ENCODE measurements around the gene RNF223.
A peak's percentile ranks its signal among the peaks of the same experiment; 100 is the strongest.

Gene RNF223

GRCh38 chr1:1115136-1115785 is 41.2 kb upstream of the RNF223 start:
- H3K4me1 ChIP-seq (ENCODE audit: control insufficient read depth in 1 of 2, insufficient read depth in 2 of 2, low read length in 2 of 2): peaks cover 2 to 4% of the 10 kb centered on the region in 2 experiments
- H2BK120ac ChIP-seq (ENCODE audit: insufficient read depth, low read length, poor library complexity): no peak overlapping the region
- peak overlapping the region; percentile 66 for H3K4me2 ChIP-seq (ENCODE audit: low read length)
- H2BK12ac ChIP-seq (ENCODE audit: low read length): no peak overlapping the region
- no peak overlapping the region for H3K27ac ChIP-seq (ENCODE audit: low read depth, low read length)
- no peaks in the 10 kb centered on the region for H3K79me2 ChIP-seq (ENCODE audit: control insufficient read depth, insufficient read depth, low read length, poor library complexity)
- no peak overlapping the region for H2AFZ ChIP-seq (ENCODE audit: insufficient read depth, low read length, poor library complexity)
- peak overlapping the region; percentile 37 for H3K18ac ChIP-seq (ENCODE audit: low read length)
- no peak overlapping the region for H3K14ac ChIP-seq (ENCODE audit: low read length)
- WGBS (ENCODE audit: extremely low coverage, insufficient coverage, insufficient read length): no CpG with 5 or more reads among the region's 41 CpGs
- no peak overlapping the region for H2AK5ac ChIP-seq (ENCODE audit: low read length)
- peaks cover 15 to 16% of the 10 kb centered on the region in 2 experiments for H3K36me3 ChIP-seq (ENCODE audit: control insufficient read depth in 1 of 2, insufficient read depth in 2 of 2, low read length in 2 of 2)
- H3K27me3 ChIP-seq (ENCODE audit: insufficient read depth, low read length): no peaks in the 10 kb centered on the region
- peak overlapping the region; percentile 4 for H3K9ac ChIP-seq (ENCODE audit: low read length)
- peaks cover 19% of the 10 kb centered on the region for H3K9me3 ChIP-seq (ENCODE audit: insufficient read depth, low read depth, low read length)
- H4K8ac ChIP-seq (ENCODE audit: low read depth, low read length): no peak overlapping the region
- no peak overlapping the region for H3K4ac ChIP-seq (ENCODE audit: low read depth, low read length)
- no peak for DNase-seq
- H2BK5ac ChIP-seq (ENCODE audit: low read depth, low read length, poor library complexity): no peak overlapping the region
- no peak overlapping the region for H3K23ac ChIP-seq (ENCODE audit: low read length)
- peak overlapping the region; percentile 99 for H3K4me3 ChIP-seq (ENCODE audit: low read depth, low read length)
- peaks cover 4% of the 10 kb centered on the region for H3K79me1 ChIP-seq (ENCODE audit: low read length)
- peak overlapping the region; percentile 45 for H4K91ac ChIP-seq (ENCODE audit: low read depth, low read length)
- H4K12ac ChIP-seq (ENCODE audit: low read depth, low read length): no peak overlapping the region

GRCh38 chr1:1114431-1114830 is 40.3 kb upstream of the RNF223 start:
- Histone ChIP-seq H3K9ac (ENCODE audit: low read length) (no peak overlapping the region), H3K79me1 (ENCODE audit: low read length) (peaks cover 4% of the 10 kb centered on the region), H4K12ac (ENCODE audit: low read depth, low read length) (no peak overlapping the region), H3K23ac (ENCODE audit: low read length) (no peak overlapping the region), H3K9me3 (ENCODE audit: insufficient read depth, low read depth, low read length) (peaks cover 19% of the 10 kb centered on the region), H3K27ac (ENCODE audit: low read depth, low read length) (no peak overlapping the region), H3K4me1 (ENCODE audit: control insufficient read depth in 1 of 2, insufficient read depth in 2 of 2, low read length in 2 of 2) (peaks cover 6 to 9% of the 10 kb centered on the region in 2 experiments), H3K4me3 (ENCODE audit: low read depth, low read length) (peak overlapping the region; percentile 28), H3K14ac (ENCODE audit: low read length) (no peak overlapping the region), H2BK120ac (ENCODE audit: insufficient read depth, low read length, poor library complexity) (no peak overlapping the region), H3K18ac (ENCODE audit: low read length) (no peak overlapping the region), H2BK5ac (ENCODE audit: low read depth, low read length, poor library complexity) (no peak overlapping the region), H4K8ac (ENCODE audit: low read depth, low read length) (no peak overlapping the region), H3K4ac (ENCODE audit: low read depth, low read length) (no peak overlapping the region), H3K27me3 (ENCODE audit: insufficient read depth, low read length) (no peaks in the 10 kb centered on the region), H2BK12ac (ENCODE audit: low read length) (no peak overlapping the region), H2AFZ (ENCODE audit: insufficient read depth, low read length, poor library complexity) (no peak overlapping the region), H3K4me2 (ENCODE audit: low read length) (no peak overlapping the region), H2AK5ac (ENCODE audit: low read length) (no peak overlapping the region), H3K79me2 (ENCODE audit: control insufficient read depth, insufficient read depth, low read length, poor library complexity) (no peaks in the 10 kb centered on the region), H3K36me3 (ENCODE audit: control insufficient read depth in 1 of 2, insufficient read depth in 2 of 2, low read length in 2 of 2) (peaks cover 15 to 16% of the 10 kb centered on the region in 2 experiments), H4K91ac (ENCODE audit: low read depth, low read length) (no peak overlapping the region)
- DNase-seq: no peak
- WGBS (ENCODE audit: extremely low coverage, insufficient coverage, insufficient read length): no CpG with 5 or more reads among the region's 13 CpGs

- DNase-seq: no peak
- Histone ChIP-seq H2BK12ac (ENCODE audit: low read length) (no peak overlapping the region), H3K36me3 (ENCODE audit: control insufficient read depth in 1 of 2, insufficient read depth in 2 of 2, low read length in 2 of 2) (peaks cover 15 to 16% of the 10 kb centered on the region in 2 experiments), H3K14ac (ENCODE audit: low read length) (no peak overlapping the region), H2AK5ac (ENCODE audit: low read length) (no peak overlapping the region), H2AFZ (ENCODE audit: insufficient read depth, low read length, poor library complexity) (no peak overlapping the region), H3K4me2 (ENCODE audit: low read length) (no peak overlapping the region), H4K91ac (ENCODE audit: low read depth, low read length) (no peak overlapping the region), H3K79me1 (ENCODE audit: low read length) (peaks cover 4% of the 10 kb centered on the region), H3K4me3 (ENCODE audit: low read depth, low read length) (peak overlapping the region; percentile 54), H3K18ac (ENCODE audit: low read length) (no peak overlapping the region), H3K27ac (ENCODE audit: low read depth, low read length) (no peak overlapping the region), H3K79me2 (ENCODE audit: control insufficient read depth, insufficient read depth, low read length, poor library complexity) (no peaks in the 10 kb centered on the region), H2BK120ac (ENCODE audit: insufficient read depth, low read length, poor library complexity) (no peak overlapping the region), H3K27me3 (ENCODE audit: insufficient read depth, low read length) (no peaks in the 10 kb centered on the region), H3K23ac (ENCODE audit: low read length) (no peak overlapping the region), H4K12ac (ENCODE audit: low read depth, low read length) (no peak overlapping the region), H3K4ac (ENCODE audit: low read depth, low read length) (no peak overlapping the region), H4K8ac (ENCODE audit: low read depth, low read length) (no peak overlapping the region), H2BK5ac (ENCODE audit: low read depth, low read length, poor library complexity) (no peak overlapping the region), H3K9me3 (ENCODE audit: insufficient read depth, low read depth, low read length) (peaks cover 23% of the 10 kb centered on the region), H3K4me1 (ENCODE audit: control insufficient read depth in 1 of 2, insufficient read depth in 2 of 2, low read length in 2 of 2) (peaks cover 6 to 9% of the 10 kb centered on the region in 2 experiments), H3K9ac (ENCODE audit: low read length) (no peak overlapping the region)
- no CpG with 5 or more reads among the region's 30 CpGs for WGBS (ENCODE audit: extremely low coverage, insufficient coverage, insufficient read length)
Measured at GRCh38 chr1:1112237-1112985, 38.3 kb upstream of the RNF223 start.

- no peak overlapping the region for H3K14ac ChIP-seq (ENCODE audit: low read length)
- H3K27ac ChIP-seq (ENCODE audit: low read depth, low read length): no peak overlapping the region
- no peak overlapping the region for H3K4ac ChIP-seq (ENCODE audit: low read depth, low read length)
- no peak overlapping the region for H2AK5ac ChIP-seq (ENCODE audit: low read length)
- peak in 1 of 2 donors; percentile 87 for DNase-seq
- H3K79me1 ChIP-seq (ENCODE audit: low read length): peaks cover 2% of the 10 kb centered on the region
- no CpG with 5 or more reads among the region's 28 CpGs for WGBS (ENCODE audit: extremely low coverage, insufficient coverage, insufficient read length)
- peak overlapping the region; percentile 54 for H3K4me3 ChIP-seq (ENCODE audit: low read depth, low read length)
- no peak overlapping the region for H4K12ac ChIP-seq (ENCODE audit: low read depth, low read length)
- H3K36me3 ChIP-seq (ENCODE audit: control insufficient read depth in 1 of 2, insufficient read depth in 2 of 2, low read length in 2 of 2): peaks cover 15 to 16% of the 10 kb centered on the region in 2 experiments
- no peak overlapping the region for H2AFZ ChIP-seq (ENCODE audit: insufficient read depth, low read length, poor library complexity)
- H2BK120ac ChIP-seq (ENCODE audit: insufficient read depth, low read length, poor library complexity): no peak overlapping the region
- H4K91ac ChIP-seq (ENCODE audit: low read depth, low read length): no peak overlapping the region
- H3K18ac ChIP-seq (ENCODE audit: low read length): no peak overlapping the region
- peaks cover 25% of the 10 kb centered on the region for H3K9me3 ChIP-seq (ENCODE audit: insufficient read depth, low read depth, low read length)
- peaks cover 4 to 7% of the 10 kb centered on the region in 2 experiments for H3K4me1 ChIP-seq (ENCODE audit: control insufficient read depth in 1 of 2, insufficient read depth in 2 of 2, low read length in 2 of 2)
- no peak overlapping the region for H4K8ac ChIP-seq (ENCODE audit: low read depth, low read length)
- no peak overlapping the region for H2BK5ac ChIP-seq (ENCODE audit: low read depth, low read length, poor library complexity)
- no peak overlapping the region for H3K23ac ChIP-seq (ENCODE audit: low read length)
- H3K79me2 ChIP-seq (ENCODE audit: control insufficient read depth, insufficient read depth, low read length, poor library complexity): no peaks in the 10 kb centered on the region
- H3K9ac ChIP-seq (ENCODE audit: low read length): no peak overlapping the region
- no peaks in the 10 kb centered on the region for H3K27me3 ChIP-seq (ENCODE audit: insufficient read depth, low read length)
- no peak overlapping the region for H3K4me2 ChIP-seq (ENCODE audit: low read length)
- no peak overlapping the region for H2BK12ac ChIP-seq (ENCODE audit: low read length)
Measured at GRCh38 chr1:1111516-1112236, 37.6 kb upstream of the RNF223 start.
